ENCODE data around the gene CD2AP. TPM values are rescaled to one million over a fixed set of nuclear protein-coding genes. Genes with fewer than 3 reads are reported as not detected.

CD2AP gene
- total and polyA plus RNA-seq, 10 donors = 7.2 to 41.9 (median 31.9) TPM

- intact Hi-C loops (cut with DNase I; ENCODE audit: low total_unique reads) = no loop called here
- Histone ChIP-seq H3K27ac (peak overlapping the region in 1 of 8 donors; percentile 23), H3K36me3 (peaks cover 0 to 3% (median 0%) of the 10 kb centered on the region in 6 donors), H3K4me1 (peaks cover 6 to 14% (median 8%) of the 10 kb centered on the region in 6 donors), H3K27me3 (replicated peaks in 1 of 7) (no peaks in the 10 kb centered on the region), H3K9me3 (no peaks in the 10 kb centered on the region), H3K4me3 (no peak overlapping the region)
- DNase-seq = no peak
- TF ChIP-seq POLR2A (IDR thresholded peaks at IDR 0.05) = no peak
- peak in 1 of 3 donors; percentile 32 for TF ChIP-seq POLR2AphosphoS5 (IDR thresholded peaks at IDR 0.05)
- TF ChIP-seq CTCF (IDR thresholded peaks at IDR 0.05 in 8 of 11, conservative IDR thresholded peaks at IDR 0.05 in 3 of 11) = peak in 9 of 11 experiments; percentile 25 to 70 (median 44)
- 39 to 50% (median 46%) methylated on average over 6 of the region's 6 CpGs for WGBS, 5 donors
Measured at GRCh38 chr6:47631269-47631772, 153.7 kb downstream of the CD2AP start.

GRCh38 chr6:47631797-47632196 is 154.2 kb downstream of the CD2AP start:
- WGBS, 5 donors = 33 to 61% (median 37%) methylated on average over 3 of the region's 3 CpGs
- H3K4me3 ChIP-seq = no peak overlapping the region
- intact Hi-C loops (cut with DNase I; ENCODE audit: low total_unique reads) = no loop called here
- DNase-seq = no peak
- H3K9me3 ChIP-seq = no peaks in the 10 kb centered on the region
- H3K27ac ChIP-seq = peak overlapping the region in 1 of 8 donors; percentile 23
- TF ChIP-seq CTCF (IDR thresholded peaks at IDR 0.05 in 8 of 11, conservative IDR thresholded peaks at IDR 0.05 in 3 of 11) (no peak), POLR2A (IDR thresholded peaks at IDR 0.05) (no peak), POLR2AphosphoS5 (IDR thresholded peaks at IDR 0.05) (no peak)
- no peaks in the 10 kb centered on the region for H3K36me3 ChIP-seq
- peaks cover 6 to 14% (median 8%) of the 10 kb centered on the region in 6 donors for H3K4me1 ChIP-seq
- no peaks in the 10 kb centered on the region for H3K27me3 ChIP-seq (replicated peaks in 1 of 7)

GRCh38 chr6:47633141-47633540 is 155.6 kb downstream of the CD2AP start:
- no peak overlapping the region for H3K27ac ChIP-seq
- no peak overlapping the region for H3K4me3 ChIP-seq
- intact Hi-C loops (cut with DNase I; ENCODE audit: low total_unique reads) = no loop called here
- no peak for DNase-seq
- no peaks in the 10 kb centered on the region for H3K9me3 ChIP-seq
- 61 to 83% (median 83%) methylated on average over 3 of the region's 3 CpGs for WGBS, 5 donors
- H3K36me3 ChIP-seq = no peaks in the 10 kb centered on the region
- H3K27me3 ChIP-seq (replicated peaks in 1 of 7) = no peaks in the 10 kb centered on the region
- H3K4me1 ChIP-seq = peaks cover 6 to 14% (median 8%) of the 10 kb centered on the region in 6 donors
- TF ChIP-seq POLR2AphosphoS5 (IDR thresholded peaks at IDR 0.05) = no peak
- no peak for TF ChIP-seq POLR2A (IDR thresholded peaks at IDR 0.05)
- no peak for TF ChIP-seq CTCF (IDR thresholded peaks at IDR 0.05 in 8 of 11, conservative IDR thresholded peaks at IDR 0.05 in 3 of 11)

- intact Hi-C loops (cut with DNase I; ENCODE audit: low total_unique reads) = no loop called here
- peaks cover 6 to 14% (median 8%) of the 10 kb centered on the region in 6 donors for H3K4me1 ChIP-seq
- TF ChIP-seq POLR2AphosphoS5 (IDR thresholded peaks at IDR 0.05) = no peak
- no peak for TF ChIP-seq CTCF (IDR thresholded peaks at IDR 0.05 in 8 of 11, conservative IDR thresholded peaks at IDR 0.05 in 3 of 11)
- TF ChIP-seq POLR2A (IDR thresholded peaks at IDR 0.05) = no peak
- H3K27me3 ChIP-seq (replicated peaks in 1 of 7) = no peaks in the 10 kb centered on the region
- DNase-seq = no peak
- H3K27ac ChIP-seq = peak overlapping the region in 4 of 8 donors; percentile 25 to 51 (median 33)
- WGBS, 5 donors = 71 to 85% (median 82%) methylated on average over 5 of the region's 5 CpGs
- no peaks in the 10 kb centered on the region for H3K9me3 ChIP-seq
- H3K4me3 ChIP-seq = no peak overlapping the region
- H3K36me3 ChIP-seq = no peaks in the 10 kb centered on the region
Measured at GRCh38 chr6:47634210-47635047, 156.8 kb downstream of the CD2AP start.

All from spleen (tissue), 11 donors.